Activated CD8-positive, alpha-beta T cell treated with anti-CD3 and anti-CD28 coated beads for 36 hours (primary cell): ENCODE results near the gene PIGS. TPM values are rescaled to one million over a fixed set of nuclear protein-coding genes. Genes with fewer than 3 reads are reported as not detected.

Experiments
- ATAC-seq: fragments of 200-7000 bp; cut with Tn5 transposase; one replicate; pipeline ENCODE4 v1.10.0; 2021; ENCODE audit warnings: mild to moderate bottlenecking, moderate library complexity
- CTCF ChIA-PET: fragments of 350-600 bp; sonication (Branson Sonifier 250); formaldehyde crosslinking; loops from one replicate; lab custom pipeline; 2021; ENCODE audit warnings: antibody characterized with exemption; lab: Charles Lee
- POLR2A ChIA-PET: fragments of 350-600 bp; sonication (Branson Sonifier 250); formaldehyde crosslinking; loops from one replicate; lab custom pipeline; 2021; ENCODE audit warnings: antibody characterized with exemption; lab: Charles Lee
- DNase-seq: peaks from one replicate; pipeline ENCODE4 v3.0.0-alpha.2; 2020
- H3K27ac Mint-ChIP-seq: one replicate; pipeline ENCODE4 v1.8.0; 2021; ENCODE audit warnings: mild to moderate bottlenecking, mixed read lengths
- H3K27me3 Mint-ChIP-seq: one replicate; pipeline ENCODE4 v1.8.0; 2021; ENCODE audit warnings: mixed read lengths
- H3K36me3 Mint-ChIP-seq: one replicate; pipeline ENCODE4 v1.8.0; 2021; ENCODE audit warnings: low read depth, mixed read lengths
- H3K4me1 Mint-ChIP-seq: one replicate; pipeline ENCODE4 v1.8.0; 2021; ENCODE audit warnings: low read depth, mixed read lengths
- H3K4me3 Mint-ChIP-seq: one replicate; pipeline ENCODE4 v1.8.0; 2021; ENCODE audit warnings: mild to moderate bottlenecking, moderate library complexity, mixed read lengths
- H3K9me3 Mint-ChIP-seq: one replicate; pipeline ENCODE4 v1.8.0; 2021; ENCODE audit warnings: mixed read lengths
- CTCF ChIP-seq: fragments of 200-600 bp; IDR thresholded peaks from one replicate; pipeline ENCODE4 v1.8.0; 2022; ENCODE audit warnings: antibody characterized with exemption, mild to moderate bottlenecking
- intact Hi-C: fragments of 100-400 bp; cut with micrococcal nuclease; formaldehyde crosslinking; loops from one replicate; pipeline ENCODE4 v1.10.0; 2022
- total RNA-seq, 2 experiments: library from RNA; stranded (reverse); gene quantifications; one replicate each; pipeline ENCODE4 v1.2.3, GENCODE V29; 2021

PIGS gene
- 10 to 100 TPM; 33.8 to 36.9 TPM for total RNA-seq

DNA sequence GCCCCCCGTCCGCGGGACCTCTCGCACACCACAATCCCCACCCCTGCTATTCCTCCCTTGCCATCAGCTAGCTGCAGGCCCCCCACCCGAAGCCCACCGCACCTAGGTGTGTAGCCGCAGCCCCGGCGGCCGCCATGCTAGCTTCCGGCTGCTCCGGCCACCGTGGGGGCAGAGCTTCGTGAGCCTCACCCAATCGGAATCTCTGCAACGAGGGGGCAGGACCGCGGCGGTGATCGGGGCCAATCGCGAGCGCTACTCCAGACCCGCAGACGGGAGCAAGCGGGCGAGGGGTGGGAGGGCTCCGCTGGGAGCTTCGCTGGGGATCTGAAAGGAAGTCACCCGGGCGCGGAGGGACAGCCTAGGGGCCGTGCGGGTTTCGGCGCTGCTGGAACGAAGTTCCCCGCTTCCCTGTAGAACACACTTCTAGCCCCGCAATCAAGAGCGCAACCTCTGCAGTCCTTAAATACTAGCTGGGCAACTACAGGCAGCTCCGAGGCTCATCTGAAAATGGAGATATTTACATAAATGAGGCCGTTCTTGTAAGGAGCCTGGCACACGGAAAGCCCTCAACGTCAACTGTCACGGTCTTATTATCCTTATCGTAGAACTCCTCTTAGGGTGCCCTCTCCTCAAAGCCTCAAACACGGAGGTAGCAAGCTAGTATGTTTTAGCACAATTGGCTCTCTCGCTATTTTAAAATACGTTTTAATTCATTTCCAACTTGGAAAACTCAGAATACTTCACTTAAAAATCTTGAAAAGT lies at the start of gene PIGS:
Gene PIGS, minus strand, starts transcription at position 164 of the 762 bp plus-strand sequence. Its CDS starts 28 bp downstream, at position 136.
- peaks cover 43% of the 10 kb centered on the region for H3K36me3 Mint-ChIP-seq
- H3K9me3 Mint-ChIP-seq = no peaks in the 10 kb centered on the region
- peak within 1 kb of the TSS; percentile 89 for H3K4me3 Mint-ChIP-seq
- ChIA-PET CTCF (interaction anchor here (0.6 to 4.0 kb wide), 11 partner anchors 10 to 155 kb away, joined by 3 to 31 read pairs (median 4); no protein-coding TSS in a partner anchor), POLR2A (interaction anchor here (0.8 to 4.6 kb wide), 11 partner anchors 7 to 90 kb away, joined by 3 to 22 read pairs (median 5); partner anchors contain the start of genes BLTP2, SDF2 and SUPT6H)
- DNase-seq (peak; percentile 95), ATAC-seq (peak; percentile 98)
- TF ChIP-seq CTCF = no peak
- intact Hi-C loops = no loop called here
- H3K27ac Mint-ChIP-seq = peak within 1 kb of the TSS; percentile 93
- H3K27me3 Mint-ChIP-seq = no peaks in the 10 kb centered on the region
- peaks cover 48% of the 10 kb centered on the region for H3K4me1 Mint-ChIP-seq

DNA sequence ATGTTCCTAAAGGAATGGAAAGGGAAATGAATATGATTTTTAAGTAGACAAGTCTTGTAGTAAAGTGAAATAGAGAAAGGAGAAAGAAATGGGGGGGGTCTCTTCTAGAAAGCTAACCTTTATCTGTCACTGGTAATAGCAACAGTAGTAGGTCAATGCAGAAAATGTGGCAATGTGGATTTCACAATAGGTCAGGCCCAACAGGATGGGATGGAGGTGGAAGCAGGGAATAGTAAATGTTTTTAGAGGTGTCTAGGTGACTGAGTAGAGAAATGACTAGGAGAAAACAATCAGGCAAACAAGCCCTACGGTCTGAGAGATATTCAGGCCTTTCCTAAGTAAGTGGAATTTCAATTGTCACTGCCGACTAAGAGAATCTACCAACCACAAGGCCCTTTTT lies 48.7 kb upstream of the PIGS start:
- no peaks in the 10 kb centered on the region for H3K27me3 Mint-ChIP-seq
- ChIA-PET POLR2A (interaction anchor here (0.8 to 2.1 kb wide), 4 partner anchors 8 to 25 kb away, joined by 3 to 7 read pairs (median 4); partner anchors contain the start of gene BLTP2), CTCF (interaction anchor here (1.2 to 1.4 kb wide), 2 partner anchors 28 to 49 kb away, joined by 3 to 4 read pairs; partner anchors contain the start of gene PIGS)
- H3K27ac Mint-ChIP-seq = no peak overlapping the region
- H3K4me1 Mint-ChIP-seq = no peaks in the 10 kb centered on the region
- TF ChIP-seq CTCF = no peak
- H3K4me3 Mint-ChIP-seq = no peak overlapping the region
- no peaks in the 10 kb centered on the region for H3K9me3 Mint-ChIP-seq
- H3K36me3 Mint-ChIP-seq = peaks cover 57% of the 10 kb centered on the region
- DNase-seq (no peak), ATAC-seq (no peak)
- intact Hi-C loops = no loop called here

GRCh38 chr17:28618464-28618863 lies 47.1 kb upstream of the PIGS start:
- no peak overlapping the region for H3K27ac Mint-ChIP-seq
- CTCF ChIA-PET = interaction anchor here (0.9 to 1.2 kb wide), 2 partner anchors 26 to 28 kb away, joined by 4 to 5 read pairs; no protein-coding TSS in a partner anchor
- no peak overlapping the region for H3K4me3 Mint-ChIP-seq
- H3K9me3 Mint-ChIP-seq = no peaks in the 10 kb centered on the region
- ATAC-seq (no peak), DNase-seq (no peak)
- H3K27me3 Mint-ChIP-seq = no peaks in the 10 kb centered on the region
- H3K4me1 Mint-ChIP-seq = no peaks in the 10 kb centered on the region
- peaks cover 65% of the 10 kb centered on the region for H3K36me3 Mint-ChIP-seq
- TF ChIP-seq CTCF = no peak
- intact Hi-C loops = no loop called here
- POLR2A ChIA-PET = interaction anchor here (0.6 to 1.3 kb wide), 5 partner anchors 8 to 523 kb away, joined by 3 to 4 read pairs (median 3); partner anchors contain the start of genes ALDOC and BLTP2

DNA sequence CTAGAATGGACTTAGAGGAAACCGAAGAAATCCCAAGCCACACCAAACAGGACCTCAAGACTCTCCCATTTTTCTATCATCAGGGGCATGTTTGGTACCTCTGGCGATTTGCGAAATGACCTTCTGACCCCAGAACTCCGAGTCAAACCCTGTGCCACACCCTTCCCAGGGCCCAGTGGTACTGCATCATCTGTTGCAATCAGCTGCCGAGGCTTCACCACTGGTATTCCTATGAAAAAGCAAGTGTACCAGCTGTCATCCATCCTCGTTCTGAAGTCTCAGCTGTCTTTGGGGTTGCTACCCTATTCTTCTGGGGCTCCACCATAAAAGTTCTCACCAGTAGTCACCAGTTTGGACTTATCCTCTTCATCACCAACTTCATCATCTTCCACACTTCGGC lies 45.0 kb upstream of the PIGS start:
- ChIA-PET POLR2A (interaction anchor here (0.5 to 1.0 kb wide), 3 partner anchors 17 to 45 kb away, joined by 3 to 4 read pairs (median 3); partner anchors contain the start of genes PIGS and SPAG5), CTCF (interaction anchor here (1.1 kb wide), 1 partner anchor 30 kb away, joined by 3 read pairs; no protein-coding TSS in a partner anchor)
- no peak overlapping the region for H3K27ac Mint-ChIP-seq
- H3K4me3 Mint-ChIP-seq = no peak overlapping the region
- TF ChIP-seq CTCF = no peak
- no peaks in the 10 kb centered on the region for H3K27me3 Mint-ChIP-seq
- H3K4me1 Mint-ChIP-seq = no peaks in the 10 kb centered on the region
- peaks cover 58% of the 10 kb centered on the region for H3K36me3 Mint-ChIP-seq
- no peaks in the 10 kb centered on the region for H3K9me3 Mint-ChIP-seq
- DNase-seq (no peak), ATAC-seq (no peak)
- intact Hi-C loops = no loop called here
